Stimulated activated CD4-positive, alpha-beta T cell treated with anti-CD3 and anti-CD28 coated beads, TNF-alpha, amount 100 ng/mL, for 24 hours (primary cell): ENCODE data around the gene RANBP17.
"Not testable (repeated sequence)": the region's sequence is repeated elsewhere in the genome, so short reads cannot be mapped to it uniquely, and the experiment has no call there.

Source experiments
- DNase-seq, 3 experiments: peaks; one replicate each; pipeline ENCODE4 v3.0.0-alpha.2; 2020; ENCODE audit warnings: low read depth in 3 of 3

Gene RANBP17

DNA sequence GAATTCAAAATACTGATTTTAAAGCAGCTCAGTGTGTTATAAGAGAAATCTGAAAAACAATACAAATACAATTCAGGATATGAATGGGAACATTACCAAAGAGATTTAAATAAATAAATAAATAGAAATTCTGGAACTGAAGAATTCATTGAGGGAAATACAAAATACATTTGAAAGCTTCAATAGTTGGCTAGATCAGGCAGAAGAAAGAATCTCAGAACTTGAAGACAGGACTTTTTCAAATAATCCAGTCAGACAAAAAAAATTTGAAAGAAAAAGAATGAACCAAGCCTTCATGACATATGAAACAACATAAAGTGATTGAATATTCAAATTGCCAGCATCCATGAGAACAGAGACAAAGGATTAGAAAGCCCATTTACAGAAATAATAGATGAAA, 387.6 kb downstream of the RANBP17 start:
- DNase-seq = no peak

DNA sequence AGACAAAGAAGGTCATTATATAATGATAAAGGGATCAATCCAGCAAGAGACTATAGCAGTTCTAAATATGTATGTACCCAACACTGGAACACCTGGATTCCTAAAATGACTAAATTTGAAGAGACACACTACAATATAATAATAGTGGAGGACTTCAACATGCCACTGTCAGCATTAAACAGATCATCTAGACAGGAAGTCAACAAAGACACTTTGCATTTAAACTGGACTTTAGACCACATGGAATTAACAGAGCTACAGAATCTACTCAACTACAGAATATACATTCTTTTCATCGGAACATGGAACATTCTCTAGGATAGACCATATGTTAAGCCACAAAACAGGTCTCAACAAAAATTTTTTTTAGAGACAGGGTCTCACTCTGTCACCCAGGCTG, 388.9 kb downstream of the RANBP17 start:
- DNase-seq = no peak

DNA sequence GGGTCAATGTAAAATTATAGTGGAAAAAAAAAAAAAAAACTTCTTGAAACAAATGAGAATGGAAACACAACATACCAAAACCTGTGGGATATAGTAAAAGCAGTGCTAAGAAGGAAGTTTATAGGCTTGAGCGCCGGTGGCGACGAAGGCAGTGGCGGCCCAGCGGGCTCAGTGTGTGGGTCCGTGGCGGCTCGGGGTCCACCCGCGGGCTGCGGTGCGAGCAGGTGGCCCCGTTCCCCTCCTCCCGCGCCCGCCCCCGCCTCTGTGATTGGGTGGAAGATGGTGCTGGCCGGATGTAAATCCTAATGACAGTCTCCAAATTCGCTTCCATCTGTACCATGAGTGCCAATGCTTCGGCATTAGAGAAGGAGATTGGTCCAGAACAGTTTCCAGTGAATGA, 389.7 kb downstream of the RANBP17 start:
- DNase-seq = no peak

DNA sequence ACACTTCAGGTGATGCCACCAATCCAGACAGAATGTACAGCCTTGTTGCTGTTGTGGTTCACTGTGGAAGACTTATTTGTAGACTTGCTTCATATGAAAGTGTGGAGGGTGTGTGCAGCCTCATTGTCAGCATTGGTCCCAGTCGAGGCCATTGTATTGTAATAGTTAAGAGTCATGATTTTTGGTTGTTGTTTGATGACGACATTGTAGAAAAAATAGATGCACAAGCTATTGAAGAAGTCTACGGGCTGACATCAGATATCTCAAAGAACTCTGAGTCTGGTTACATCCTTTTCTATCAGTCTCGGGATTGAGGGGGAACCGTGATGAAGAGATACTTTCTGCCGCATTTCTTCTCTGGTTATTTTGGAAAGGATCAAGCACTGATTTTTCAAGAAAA, 390.9 kb downstream of the RANBP17 start:
- DNase-seq = no peak

DNA sequence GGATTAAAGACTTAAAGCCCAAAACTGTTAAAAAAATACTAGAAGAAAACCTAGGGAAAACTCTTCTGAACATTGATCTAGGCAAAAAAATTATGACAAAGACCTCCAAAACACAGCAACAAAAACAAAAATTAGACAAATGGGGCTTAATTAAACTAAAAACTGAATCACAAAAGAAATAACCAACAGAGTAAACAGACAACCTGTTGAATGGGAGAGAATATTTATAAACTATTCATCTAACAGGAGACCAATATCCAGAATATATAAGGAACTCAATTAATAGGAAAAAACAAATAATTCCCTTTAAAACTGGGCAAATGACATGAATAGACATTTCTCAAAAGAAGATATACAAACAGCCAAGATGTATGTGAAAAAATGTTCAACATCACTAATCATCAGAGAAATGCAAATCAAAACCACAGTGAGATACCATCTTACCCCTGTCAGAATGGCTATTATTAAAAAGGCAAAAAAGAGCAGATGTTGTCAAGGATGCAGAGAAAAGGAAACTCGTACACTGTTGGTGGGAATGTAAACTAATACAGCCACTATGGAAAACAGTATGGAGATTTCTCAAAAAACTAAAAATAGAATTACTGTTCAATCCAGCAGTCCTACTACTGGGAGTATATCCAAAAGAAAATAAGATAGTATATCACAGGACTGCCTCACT, 397.1 kb downstream of the RANBP17 start:
- DNase-seq = no peak

DNA sequence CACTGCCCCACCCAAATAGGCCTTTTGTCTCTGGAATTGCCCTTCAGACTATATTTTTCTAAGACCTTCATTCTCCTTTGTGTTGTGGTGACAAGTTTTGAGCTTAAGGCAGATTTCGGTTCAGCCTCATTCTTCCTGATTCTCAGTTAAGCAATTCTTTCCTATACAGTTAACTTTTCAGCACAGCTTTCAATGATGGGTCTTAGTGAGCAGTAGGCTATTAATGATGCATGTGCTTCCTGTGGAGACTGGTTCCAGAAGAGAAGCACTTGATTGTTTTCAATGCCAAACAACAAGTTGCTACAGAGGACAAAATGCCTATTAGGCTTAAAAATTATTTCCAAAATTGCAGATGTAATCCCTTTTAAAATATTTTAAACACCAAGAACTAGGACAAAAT, 399.5 kb downstream of the RANBP17 start:
- no peak for DNase-seq

DNA sequence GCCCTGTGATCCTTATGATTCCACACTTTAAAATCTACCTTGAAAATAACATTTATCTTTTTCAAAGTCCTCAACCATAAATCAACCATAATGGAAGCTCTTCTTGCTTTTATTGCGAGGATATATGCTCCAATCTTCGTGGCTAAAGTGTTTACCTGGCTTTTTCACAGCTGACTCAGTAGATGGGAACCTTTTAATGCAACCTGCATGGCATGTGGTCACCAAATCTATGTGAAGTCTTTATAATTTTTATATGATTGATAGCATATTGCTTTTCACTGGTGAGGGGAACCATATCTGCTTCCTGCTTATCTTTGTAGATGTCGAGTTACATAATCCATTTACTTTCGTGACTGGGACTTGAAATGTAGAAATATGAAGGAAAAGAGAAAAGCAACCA, 400.1 kb downstream of the RANBP17 start:
- no peak for DNase-seq

DNA sequence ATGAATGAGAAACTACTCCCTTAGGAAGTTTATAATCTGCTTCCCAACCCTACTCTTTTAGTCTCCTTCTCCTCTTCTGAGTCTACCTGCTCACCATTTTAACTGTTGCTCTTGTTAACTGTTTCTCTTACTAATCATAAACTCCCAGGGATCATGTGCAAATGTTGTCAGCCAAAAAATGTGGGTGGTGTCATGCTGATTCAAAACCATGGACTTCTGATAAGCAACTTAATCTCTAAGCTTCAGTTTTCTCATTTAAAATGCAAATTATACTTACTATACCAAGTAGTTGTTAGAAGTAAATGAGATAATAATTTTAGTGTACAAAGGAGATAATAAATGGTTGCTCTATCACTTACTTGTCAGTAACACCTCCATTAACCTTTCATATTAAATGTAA, 401.4 kb downstream of the RANBP17 start:
- DNase-seq = no peak

DNA sequence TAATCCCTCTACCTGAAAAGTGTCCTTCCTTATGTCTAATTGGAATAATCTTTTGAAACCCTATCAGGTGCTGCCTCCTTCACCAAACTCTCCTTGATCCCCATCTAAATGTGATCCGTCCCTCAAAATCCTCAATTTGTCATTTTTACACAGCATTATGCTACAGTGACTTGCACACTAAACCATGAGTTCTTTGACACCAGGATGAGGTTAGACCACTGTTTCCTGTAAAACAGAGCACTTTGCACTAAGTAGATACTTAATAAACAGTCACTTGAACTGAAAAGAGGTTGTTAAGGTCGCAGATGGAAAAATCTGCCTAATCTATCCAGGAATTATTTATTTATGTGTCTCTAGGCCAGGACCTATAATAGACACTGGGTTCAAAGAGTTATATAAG, 403.0 kb downstream of the RANBP17 start:
- no peak for DNase-seq

DNA sequence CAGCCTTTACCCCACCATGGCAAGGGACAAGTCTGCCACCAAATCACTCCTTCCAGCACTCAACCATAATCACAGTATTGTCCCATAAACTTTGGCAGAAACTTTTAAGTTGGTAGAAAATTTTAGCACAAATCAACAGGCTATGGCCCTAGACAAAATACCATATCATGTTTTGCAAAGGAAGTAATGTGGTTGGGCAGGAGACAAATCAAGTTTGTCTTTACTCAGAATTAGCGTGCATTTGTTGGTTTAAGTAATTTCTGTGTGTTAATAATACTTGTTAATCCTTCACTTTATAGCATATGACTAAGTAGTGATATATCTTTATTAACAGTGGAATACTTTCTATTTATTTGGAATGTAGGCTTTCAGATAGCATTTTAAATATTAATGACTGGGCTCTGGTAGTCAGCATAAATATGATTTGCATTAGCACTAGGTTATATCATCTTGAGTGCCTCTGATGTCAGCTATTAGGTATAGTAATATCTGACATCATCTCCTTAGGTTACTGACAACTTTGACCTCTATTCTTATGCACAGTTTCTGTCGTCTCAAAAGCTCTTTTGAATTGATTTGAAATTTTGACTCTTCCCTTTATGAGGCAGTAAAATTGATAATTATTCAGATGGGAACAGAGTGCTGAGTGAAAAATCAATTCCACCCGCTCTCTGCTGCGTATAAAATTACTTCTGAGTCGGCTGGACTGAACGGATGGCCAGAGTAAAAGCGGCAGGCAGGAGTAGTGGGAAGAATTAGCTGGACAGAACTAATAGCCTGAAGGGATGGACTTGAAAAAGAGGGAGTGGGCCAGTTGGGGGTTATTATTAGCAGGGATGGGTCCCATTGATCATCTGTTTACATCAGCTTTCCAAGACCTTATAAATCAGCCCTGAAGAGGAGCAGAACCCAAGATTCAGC, 407.1 kb downstream of the RANBP17 start:
- no peak for DNase-seq

DNA sequence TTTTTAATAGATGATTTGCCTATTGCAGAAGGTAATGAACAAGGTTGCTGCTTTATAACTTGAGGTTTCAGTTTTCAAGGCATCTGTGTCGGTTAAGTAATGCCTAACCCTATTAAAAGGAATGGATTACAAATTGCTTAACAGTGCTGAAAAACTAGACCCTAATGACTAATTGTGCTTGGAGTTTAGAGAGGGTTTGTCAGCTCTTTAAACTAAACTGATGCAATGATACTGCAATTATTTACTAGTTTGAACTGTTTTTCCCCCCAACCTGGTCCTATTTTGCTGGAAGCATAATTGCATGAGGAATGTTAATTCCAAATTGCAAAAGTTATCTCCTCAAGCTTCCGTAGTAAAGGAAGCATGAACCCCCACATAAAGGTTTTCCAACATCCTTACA, 407.9 kb downstream of the RANBP17 start:
- no peak for DNase-seq

DNA sequence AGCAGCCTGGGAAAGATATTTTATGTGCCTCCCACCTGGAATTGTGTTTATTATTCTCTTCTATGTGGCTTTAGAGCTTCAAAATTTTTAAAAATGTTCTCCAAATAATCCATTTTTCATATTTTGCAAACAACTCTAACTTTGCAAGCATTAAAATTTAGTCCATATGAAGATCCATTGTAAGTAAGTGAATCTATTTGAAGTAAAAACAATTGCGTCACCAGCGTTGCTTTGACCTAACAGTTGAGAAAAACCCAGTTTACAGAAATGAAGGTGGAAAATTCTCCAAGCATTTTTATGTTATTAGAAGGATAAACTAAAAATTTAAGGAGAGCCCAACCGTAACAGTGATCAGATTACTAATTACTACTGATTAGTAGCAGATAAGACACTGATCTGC, 408.3 kb downstream of the RANBP17 start:
- DNase-seq = no peak

DNA sequence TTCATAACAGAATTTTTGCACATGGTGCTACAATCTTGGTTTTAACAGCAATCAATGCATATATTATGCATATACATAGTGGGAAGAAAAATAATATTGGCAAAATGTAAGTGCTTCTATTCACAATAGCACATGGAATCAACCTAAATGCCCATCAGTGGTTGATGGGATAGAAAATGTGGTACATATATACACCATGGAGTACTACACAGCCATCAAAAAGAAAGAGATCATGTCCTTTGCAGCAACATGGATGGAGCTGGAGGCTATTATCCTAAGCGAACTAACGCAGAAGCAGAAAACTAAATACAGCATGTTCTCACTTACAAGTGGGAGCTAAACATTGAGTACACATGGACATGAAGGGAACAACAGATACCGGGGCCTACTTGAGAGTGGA, 410.0 kb downstream of the RANBP17 start:
- no peak for DNase-seq

DNA sequence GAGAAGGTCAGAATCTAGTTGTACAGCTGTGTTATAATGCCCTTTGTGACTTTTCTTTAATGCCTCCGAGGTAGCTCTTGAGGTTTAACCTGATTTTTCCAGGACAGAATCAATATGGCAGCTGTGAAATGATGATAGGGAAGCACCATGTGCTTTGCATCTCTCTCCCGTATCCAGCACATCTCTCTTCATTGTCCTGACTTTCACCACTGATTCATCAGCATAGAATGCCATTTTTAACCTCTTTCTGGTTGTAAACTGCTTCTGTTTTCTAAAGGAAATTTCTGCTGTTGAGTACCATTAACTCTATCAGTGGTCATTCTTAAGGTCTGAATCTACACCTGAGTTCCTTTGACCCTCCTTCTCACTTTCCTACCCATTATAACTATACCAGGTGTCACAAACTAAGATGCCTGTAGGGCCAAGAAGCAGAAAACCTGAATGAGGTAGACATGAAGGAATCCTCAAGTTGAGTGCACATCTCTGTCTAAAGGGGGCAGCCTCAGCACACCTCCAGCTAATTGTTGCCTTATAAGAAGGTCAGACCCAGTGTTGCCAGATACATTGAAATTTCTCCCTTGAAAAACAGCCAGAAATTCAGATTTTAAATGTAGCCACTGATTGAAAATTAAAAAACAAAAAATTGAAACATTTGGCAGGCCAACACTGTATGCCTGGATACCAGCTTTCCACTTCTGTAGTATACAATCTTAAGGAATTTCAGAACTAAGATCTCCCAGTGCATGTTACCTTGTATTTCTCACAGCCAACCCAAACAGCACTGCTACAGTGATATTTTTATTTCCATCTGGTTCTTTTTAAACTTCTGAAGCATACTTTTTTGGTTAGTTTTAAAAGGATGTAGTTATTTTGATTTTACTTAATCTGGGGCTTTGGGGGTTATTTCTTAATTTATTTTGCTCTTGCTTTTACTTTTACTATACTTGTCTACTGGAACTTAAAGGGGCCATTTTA, 411.5 kb downstream of the RANBP17 start:
- DNase-seq = peak in 1 of 3 experiments; percentile 1

DNA sequence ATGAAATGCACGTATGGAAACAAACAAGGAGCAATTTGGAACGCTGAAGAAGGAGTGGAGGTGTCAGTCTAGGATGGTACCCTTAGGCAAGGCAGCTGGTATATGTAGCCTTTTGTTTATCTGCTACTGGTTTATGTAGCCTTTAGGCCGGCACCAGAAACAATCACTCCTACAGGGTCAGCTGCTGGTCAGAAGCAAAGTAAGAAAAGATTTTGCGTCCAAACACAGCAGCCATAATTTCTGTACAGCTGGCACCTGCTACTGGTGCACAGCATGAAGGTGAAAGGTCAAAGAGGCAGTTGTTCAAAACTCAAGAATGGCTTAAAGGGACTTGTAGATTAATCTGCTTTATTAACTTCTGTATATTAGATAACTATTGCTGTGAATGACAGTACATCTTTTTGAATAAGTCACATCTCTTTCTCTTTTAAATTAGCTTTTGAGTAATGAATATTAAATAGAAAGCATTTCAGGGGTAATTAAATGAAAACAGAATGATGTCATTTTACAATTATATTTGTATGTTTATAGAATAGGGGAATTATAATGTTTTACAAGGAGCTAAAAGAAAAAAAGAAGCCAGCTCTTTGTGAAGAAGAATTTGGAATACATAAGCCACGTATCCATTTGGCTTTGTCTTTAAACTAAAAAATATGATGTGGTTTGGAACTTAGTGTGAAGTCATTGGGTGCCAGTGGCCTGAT, 414.2 kb downstream of the RANBP17 start:
- DNase-seq = no peak

DNA sequence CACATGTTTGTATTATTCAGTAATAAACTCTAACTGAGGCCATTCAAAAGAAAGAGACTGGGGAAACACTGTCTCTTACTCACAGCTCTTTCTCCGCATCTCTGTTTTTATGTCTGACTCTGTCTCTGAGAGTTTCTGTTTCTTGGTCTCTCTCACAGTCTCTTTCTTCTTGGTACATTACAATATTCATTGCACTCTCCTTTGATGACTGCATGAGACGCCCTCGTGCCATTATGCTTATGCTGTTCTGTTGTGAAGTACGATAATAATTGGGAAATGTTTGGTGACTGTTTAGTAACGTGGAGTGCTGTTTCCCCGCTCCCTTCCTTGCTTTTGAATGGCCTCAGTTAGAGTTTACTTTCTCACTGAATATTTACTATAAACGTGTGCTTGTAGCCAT, 421.9 kb downstream of the RANBP17 start:
- DNase-seq = no peak

DNA sequence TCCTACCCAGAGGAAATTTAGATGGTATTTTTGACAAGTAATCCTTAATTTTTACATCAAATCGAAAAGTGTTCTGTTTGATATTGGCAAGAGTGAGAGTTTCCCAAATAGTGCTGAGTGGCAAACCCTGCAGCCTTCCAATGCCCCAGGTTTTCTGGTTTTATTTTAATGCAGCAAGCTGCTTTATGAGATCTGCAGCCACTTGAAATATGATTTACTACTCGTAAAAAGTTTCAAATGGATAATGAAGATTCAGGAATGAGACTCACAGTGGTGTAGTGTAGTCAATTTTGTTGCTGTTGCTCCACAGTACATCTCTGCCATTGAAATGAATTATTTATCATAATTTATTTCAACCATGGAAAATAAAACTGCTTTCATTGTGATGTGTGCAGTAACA, 423.6 kb downstream of the RANBP17 start:
- DNase-seq = no peak

DNA sequence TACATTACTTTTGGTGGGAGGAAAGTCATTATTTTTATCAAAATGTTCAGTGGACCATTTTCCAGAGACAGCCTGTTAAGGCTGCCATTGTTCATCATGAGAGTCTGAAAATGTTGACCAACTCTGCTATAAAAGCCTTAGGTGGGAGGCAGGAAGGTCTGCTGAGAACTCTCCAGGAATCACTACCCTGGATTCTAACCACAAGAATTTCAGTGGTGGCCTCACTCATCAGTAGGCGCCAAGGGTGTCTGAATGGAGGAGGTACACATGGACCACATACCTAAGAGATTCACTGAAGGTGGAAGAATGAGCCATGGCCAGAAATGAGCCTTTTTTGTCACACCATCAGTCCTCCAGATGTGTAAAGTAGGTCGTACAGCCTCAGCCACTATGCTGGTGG, 426.2 kb downstream of the RANBP17 start:
- no peak for DNase-seq

DNA sequence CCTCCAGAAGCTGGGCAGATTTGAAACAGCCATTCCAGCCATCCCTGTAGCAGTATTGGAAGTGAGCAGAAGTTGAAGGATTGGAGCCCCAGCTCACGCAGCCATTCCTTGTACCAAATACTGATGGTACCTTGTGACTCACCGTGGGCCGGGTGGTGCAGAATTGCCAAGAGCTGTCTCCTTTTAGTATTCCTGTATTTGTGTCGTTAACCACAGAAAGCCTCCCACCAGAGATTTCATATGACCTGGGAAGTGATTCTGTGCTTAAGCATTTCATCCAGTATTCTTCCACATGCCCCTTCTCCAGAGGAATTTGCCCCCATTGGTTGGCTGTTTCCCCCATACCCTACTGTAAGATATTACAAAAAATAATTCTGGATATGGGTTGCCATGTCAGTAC, 429.6 kb downstream of the RANBP17 start:
- no peak for DNase-seq

DNA sequence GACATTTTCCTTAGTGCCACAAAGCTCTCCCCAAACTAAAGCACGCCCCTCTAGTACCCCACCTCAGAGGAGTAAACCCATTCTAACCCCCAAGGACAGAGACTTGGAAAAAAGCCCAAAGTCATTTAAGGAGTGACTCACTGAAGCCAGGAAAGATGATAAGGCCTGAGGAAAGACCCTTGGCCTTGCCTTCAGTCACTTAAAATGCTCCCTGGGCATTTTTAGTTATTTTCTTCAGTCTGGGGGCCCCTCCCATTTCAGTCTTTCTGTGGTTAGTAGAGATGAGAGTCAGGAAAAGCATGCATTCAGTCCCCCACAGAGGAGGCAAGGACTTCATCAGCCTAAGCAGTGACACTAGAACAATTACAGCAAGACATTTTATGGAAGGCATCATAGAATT, 433.5 kb downstream of the RANBP17 start:
- DNase-seq = no peak

DNA sequence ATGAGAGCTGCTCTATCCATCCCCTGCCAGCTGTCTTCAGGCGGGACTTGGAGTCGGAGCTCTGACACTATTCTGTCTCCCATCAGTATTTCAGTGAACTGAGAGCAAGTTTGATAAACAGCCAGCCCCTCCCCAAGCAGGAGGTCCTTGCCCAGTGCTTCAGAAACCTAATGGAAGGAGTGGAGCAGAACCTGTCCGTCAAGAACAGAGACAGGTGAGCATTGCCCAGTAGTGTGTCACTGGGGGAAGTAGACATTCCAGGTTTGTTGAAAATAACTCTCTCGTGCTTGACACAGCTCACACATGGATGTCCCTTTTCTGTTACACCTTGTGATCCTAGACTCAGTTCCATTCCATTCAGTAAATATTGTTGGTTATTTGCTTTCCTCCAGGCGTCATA, 434.0 kb downstream of the RANBP17 start:
- no peak for DNase-seq

DNA sequence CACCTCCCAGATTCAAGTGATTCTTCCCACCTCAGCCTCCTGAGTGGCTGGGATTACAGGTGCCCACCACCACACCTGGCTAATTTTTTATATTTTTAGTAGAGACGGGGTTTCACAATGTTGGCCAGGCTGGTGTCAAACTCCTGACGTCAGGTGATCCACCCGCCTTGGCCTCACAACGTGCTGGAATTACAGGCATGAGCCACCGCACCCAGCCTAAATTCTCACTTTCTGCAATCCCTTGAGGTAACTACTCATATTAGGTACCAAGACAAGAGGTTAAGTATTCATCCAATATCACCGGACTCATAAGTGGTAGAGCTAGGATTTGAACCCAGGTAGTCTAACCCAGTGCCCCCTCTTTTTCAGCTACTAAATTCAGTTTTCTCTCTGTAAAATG, 436.1 kb downstream of the RANBP17 start:
- not testable (repeated sequence) for DNase-seq
